ENCODE data around the gene TMEM72.

GRCh38 chr10:44972874-44973306 is 61.8 kb downstream of the TMEM72 start:
- TF ChIP-seq POLR2A (IDR thresholded peaks at IDR 0.05; ENCODE audit: low read depth, low read length) (no peak), POLR2AphosphoS5 (IDR thresholded peaks at IDR 0.05; ENCODE audit: low read depth, low read length) (no peak)

Measured in GM12892 (cell line).